Fibroblast of upper back skin (primary cell): ENCODE results near the gene MACF1.
A peak's percentile ranks its signal among the peaks of the same experiment; 100 is the strongest.
"Not testable (repeated sequence)": the region's sequence is repeated elsewhere in the genome, so short reads cannot be mapped to it uniquely, and the experiment has no call there.

ENCODE experiments used
- DNase-seq: peaks from one replicate; pipeline ENCODE4 v3.0.0-alpha.2; 2013

MACF1 gene

DNA sequence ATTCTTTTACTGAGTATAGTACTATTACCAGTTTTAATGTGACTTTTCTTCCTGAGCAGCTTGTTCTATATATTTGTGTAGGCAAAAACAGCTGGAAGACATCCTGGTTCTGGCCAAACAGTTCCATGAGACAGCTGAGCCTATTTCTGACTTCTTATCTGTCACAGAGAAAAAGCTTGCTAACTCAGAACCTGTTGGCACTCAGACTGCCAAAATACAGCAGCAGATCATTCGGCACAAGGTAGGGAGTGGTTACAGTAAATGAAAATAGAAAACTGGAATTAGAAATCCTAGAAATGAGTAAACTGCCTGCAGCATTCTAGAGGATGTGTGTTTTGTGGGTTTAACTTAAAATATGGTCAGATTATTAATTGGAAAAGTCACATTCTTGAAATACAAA lies 222.9 kb downstream of the MACF1 start:
- no peak for DNase-seq

GRCh38 chr1:39427912-39428311 lies 223.4 kb downstream of the MACF1 start:
- DNase-seq = no peak

GRCh38 chr1:39431927-39432326 lies 227.4 kb downstream of the MACF1 start:
- DNase-seq = no peak

DNA sequence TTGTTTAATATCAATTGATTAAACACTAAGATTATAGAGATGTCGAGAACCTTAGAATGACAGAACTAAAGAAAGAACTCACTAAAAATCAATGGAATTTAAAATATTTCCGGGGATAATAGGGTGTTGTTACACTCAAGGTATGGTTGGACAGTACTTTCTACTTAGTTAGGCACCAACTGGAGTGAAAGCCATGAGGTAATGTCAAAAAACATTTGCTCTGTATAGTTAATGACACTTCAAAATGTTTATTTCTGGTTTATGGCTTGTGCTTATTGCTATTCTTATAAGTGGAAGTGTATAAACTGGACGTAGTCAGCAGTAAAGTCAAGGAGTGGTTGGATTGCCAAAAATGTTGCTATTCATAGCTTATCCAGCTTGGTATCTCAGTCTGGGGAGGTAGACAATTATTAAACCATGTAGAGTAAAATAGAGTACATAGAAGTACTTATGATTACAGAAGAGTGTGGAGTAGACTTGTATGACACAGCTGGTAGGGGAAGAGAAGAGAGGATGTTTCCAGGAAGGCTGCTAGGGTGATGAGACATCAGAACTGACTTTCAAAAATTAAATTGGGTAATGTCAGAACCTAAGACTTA lies 230.4 kb downstream of the MACF1 start:
- no peak for DNase-seq

DNA sequence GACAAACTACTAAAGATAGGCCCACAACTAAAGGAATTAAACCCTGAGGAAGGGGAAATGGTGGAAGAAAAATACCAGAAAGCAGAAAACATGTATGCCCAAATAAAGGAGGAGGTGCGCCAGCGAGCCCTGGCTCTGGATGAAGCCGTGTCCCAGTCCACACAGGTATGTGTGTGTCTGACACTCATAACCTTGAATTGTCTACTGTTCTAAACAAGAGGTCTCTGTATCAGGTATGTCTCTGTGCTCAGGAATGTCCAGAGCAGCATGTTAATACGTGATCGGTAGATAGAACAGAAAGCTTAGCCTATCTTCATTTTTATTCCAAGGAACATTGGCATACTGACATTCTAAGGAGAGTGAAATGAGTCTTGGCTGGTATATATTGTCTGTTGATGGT lies 231.1 kb downstream of the MACF1 start:
- DNase-seq = no peak

GRCh38 chr1:39436842-39437241 lies 232.3 kb downstream of the MACF1 start:
- no peak for DNase-seq

GRCh38 chr1:39438042-39438441 lies 233.5 kb downstream of the MACF1 start:
- DNase-seq = no peak

- no peak for DNase-seq
These were observed 236.4 kb downstream of the MACF1 start for GRCh38 chr1:39440856-39441255.

GRCh38 chr1:39441797-39442196 lies 237.3 kb downstream of the MACF1 start:
- no peak for DNase-seq

DNA sequence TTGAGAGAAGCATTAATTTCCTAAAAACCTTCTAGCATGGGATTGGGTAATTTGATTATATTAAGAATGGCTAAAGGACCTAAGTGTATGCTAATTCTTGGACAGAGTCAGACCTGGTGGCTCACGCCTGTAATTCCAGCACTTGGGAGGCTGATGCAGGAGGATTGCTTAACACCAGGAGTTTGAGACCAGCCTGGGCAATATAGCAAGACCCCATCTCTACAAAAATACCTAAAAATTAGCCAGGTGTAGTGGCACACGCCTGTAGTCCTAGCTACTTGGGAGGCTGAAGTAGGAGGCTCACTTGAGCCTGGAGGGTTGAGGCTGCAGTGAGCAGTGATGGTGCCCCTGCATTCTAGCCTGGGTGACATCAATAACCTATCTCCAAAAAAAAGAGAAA lies 241.1 kb downstream of the MACF1 start:
- no peak for DNase-seq

DNA sequence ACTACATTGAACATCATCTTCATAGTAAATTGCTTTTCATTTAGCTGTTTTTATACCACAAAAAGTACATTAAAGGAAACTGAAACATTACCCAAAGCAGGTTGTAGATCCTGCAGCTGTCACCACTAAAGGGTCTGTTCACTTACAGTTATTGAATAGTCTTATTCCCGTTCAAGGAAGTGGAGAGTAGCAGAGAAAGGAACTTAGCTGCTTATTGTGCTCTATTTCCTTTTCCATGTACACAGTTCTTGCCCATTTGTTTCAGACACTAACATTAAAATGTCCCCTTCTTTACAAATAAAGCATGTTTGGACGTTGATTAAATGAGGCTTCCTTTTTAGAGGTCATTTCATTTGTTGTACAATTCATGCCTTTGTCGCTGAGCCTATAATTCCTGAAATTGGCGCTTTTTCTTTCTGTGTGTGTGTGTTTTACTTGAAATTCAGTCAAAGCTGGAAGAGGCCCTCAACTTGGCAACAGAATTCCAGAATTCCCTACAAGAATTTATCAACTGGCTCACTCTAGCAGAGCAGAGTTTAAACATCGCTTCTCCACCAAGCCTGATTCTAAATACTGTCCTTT lies 242.6 kb downstream of the MACF1 start:
- DNase-seq = no peak

GRCh38 chr1:39450041-39450440 lies 245.5 kb downstream of the MACF1 start:
- not testable (repeated sequence) for DNase-seq

GRCh38 chr1:39450956-39451606 lies 246.6 kb downstream of the MACF1 start:
- no peak for DNase-seq

DNA sequence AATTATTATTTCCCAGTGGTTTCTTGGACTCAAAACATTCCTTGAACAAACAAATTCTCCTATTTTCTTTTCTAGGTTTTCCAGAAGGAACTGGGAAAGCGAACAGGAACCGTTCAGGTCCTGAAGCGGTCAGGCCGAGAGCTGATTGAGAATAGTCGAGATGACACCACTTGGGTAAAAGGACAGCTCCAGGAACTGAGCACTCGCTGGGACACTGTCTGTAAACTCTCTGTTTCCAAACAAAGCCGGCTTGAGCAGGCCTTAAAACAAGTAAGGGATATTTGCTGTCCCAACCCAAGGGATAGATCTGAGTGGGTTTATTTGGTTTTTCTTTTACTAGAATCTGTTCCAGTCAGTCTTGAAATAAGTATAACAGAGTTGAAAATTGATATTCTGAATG lies 247.6 kb downstream of the MACF1 start:
- no peak for DNase-seq

- DNase-seq = no peak
These were observed 248.0 kb downstream of the MACF1 start for GRCh38 chr1:39452540-39452939.

GRCh38 chr1:39453603-39454002 lies 249.1 kb downstream of the MACF1 start:
- peak; percentile 23 for DNase-seq

DNA sequence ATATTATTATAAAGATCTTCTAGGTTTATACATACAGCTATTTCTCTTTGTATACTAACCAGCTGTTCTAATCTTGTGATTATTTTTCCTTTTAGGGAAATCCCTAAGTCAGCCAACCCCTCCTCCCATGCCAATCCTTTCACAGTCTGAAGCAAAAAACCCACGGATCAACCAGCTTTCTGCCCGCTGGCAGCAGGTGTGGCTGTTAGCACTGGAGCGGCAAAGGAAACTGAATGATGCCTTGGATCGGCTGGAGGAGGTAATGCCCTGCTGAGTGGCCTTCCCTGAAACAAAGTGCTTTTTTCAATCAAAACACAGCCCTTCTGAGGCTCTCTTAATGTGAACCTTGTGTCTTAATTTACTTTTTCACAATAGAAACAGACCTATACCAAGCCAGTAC lies 254.5 kb downstream of the MACF1 start:
- no peak for DNase-seq

- DNase-seq = peak; percentile 23
These were observed 257.6 kb downstream of the MACF1 start for GRCh38 chr1:39462074-39462473.

DNA sequence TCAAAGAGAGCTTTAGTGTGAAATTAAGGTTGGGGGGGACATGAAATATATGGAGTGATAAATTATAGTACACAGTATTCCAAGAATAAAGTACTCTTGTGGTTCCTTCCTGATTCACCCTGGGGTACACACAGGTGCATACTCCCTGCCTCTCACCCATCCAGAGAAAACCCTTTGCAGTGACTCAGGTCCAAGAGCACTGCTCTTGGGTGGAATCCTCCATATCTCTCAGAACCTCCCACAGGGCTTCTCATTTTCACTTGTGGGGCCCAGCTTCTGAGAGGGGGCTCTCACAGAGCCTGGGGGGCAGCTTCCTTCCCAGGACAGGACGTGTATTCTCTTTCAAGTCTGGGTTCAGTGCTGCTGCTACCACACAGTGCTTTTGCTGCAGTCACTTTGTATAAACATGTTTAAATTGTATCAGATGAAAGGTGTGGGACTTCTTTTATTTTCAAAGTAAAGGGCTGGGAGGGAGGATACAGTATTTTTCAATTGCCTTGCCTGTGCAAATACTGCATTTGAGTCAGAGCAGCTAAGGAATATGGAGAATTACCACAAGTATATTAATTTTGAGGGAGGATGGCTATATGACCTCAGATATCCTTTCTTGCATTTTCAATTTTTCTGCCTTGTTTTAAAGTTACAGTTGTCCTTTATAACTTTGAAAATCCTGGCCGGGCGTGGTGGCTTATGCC lies 262.1 kb downstream of the MACF1 start:
- DNase-seq = no peak

DNA sequence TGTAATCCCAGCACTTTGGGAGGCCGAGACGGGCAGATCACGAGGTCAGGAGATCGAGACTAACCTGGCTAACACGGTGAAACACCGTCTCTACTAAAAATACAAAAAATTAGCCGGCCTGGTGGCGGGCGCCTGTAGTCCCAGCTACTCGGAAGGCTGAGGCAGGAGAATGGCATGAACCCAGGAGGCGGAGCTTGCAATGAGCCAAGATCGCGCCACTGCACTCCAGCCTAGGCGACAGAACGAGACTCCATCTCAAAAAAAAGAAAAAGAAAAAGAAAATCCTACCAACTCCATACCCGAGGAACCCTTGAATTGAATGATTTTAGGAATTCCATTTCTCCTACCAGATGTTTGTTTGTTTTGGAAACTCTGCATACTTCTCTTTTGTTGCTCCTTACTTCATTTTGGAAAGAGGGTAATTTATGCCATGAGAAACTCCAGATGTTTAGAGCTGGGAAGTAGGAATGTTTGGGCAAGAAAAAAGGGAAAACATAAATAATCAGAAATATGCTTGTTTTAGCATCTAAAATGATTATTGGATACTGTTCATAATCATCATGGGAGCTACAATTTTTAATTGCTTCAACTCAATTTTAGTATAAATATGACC lies 262.7 kb downstream of the MACF1 start:
- DNase-seq = not testable (repeated sequence)

DNA sequence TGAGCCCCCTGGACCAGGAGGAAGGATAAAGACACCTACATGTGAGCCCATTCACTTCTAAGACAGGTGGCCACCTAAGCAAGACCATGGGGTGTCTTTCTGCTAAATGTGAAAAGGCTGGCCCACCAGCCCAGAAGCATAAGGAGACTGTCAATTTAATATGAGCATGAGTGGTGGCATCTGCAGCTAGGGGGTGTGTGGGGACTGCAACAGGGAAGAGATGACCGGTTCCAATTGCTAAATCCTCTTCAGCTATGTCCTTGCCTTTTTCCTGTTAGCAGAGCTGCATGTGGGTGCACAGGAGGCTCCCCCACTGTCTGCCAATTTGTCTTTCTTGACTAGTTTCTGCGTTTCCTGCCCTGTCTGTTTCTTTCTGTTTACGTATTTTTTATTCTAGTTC lies 264.7 kb downstream of the MACF1 start:
- no peak for DNase-seq

DNA sequence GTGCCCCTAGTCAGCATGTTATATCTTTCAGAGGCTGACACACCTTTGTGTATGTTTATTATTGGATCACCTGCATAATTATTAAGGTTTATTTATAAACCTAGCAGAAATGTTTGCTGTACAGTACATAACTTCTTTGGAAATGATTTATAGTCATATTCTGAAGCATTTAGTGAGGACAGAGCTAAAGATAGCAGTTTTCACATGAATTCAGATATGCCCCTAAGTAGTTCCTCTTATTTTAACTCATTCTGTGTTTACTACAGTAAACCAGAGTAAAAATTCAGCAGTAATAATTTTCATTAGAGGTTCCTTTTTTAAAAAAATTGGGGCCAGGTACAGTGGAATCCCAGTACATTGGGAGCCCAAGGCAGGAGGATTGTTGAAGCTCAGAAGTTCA lies 265.5 kb downstream of the MACF1 start:
- DNase-seq = no peak

GRCh38 chr1:39472826-39473225 lies 268.3 kb downstream of the MACF1 start:
- no peak for DNase-seq

DNA sequence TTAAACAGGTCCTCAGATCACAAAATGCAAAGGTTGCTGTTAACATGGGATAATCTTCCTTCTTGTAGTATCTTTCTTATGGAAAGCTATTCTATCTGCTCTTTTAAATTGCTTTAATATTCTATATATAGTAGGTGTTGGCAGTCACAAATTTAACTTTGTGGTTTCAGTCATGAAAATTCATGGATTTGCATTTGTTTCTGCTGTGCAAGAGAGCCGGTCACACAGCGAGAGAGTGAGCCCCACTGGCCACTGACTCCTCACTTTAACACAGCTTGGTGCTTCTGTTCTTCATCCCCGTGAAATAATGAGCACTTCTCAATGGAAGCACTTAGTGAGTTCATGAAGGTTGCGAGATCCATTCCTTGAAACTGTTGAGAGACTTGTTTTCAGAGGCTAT lies 268.8 kb downstream of the MACF1 start:
- no peak for DNase-seq
